OCI-LY7 (cell line): ENCODE measurements around the gene OR5B21. TPM values are rescaled to one million over a fixed set of nuclear protein-coding genes. Genes with fewer than 3 reads are reported as not detected.

Experiments
- BruUV-seq: library from RNA; stranded (reverse); fragments of 400-500 nt; replicated peaks from 2 replicates; lab custom pipeline; 2021; lab: Mats Ljungman, UMichigan
- CTCF ChIA-PET: fragments of 300-600 bp; sonication (Branson Sonifier 250); formaldehyde crosslinking; loops from one replicate; lab custom pipeline; 2022; ENCODE audit warnings: antibody characterized with exemption; ENCODE audit not compliant: unreplicated experiment; lab: Charles Lee
- POLR2A ChIA-PET: fragments of 300-600 bp; sonication (Branson Sonifier 250); formaldehyde crosslinking; loops from one replicate; lab custom pipeline; 2022; ENCODE audit warnings: antibody characterized with exemption; lab: Charles Lee
- DNase-seq: peaks from one replicate; pipeline ENCODE4 v3.0.0-alpha.2; 2015; ENCODE audit warnings: low spot score
- H2AFZ ChIP-seq: fragments of 200-600 bp; sonication (generic), shearing (Covaris generic); 2 replicates; pipeline ENCODE4 v1.6.1; 2014; ENCODE audit warnings: mild to moderate bottlenecking, antibody characterized with exemption, low read length, moderate library complexity
- H3K27ac ChIP-seq: fragments of 200-600 bp; sonication (generic); 2 replicates; pipeline ENCODE4 v1.5.1; 2014; ENCODE audit warnings: mixed run types, low read depth, mild to moderate bottlenecking, moderate library complexity, low read length, inconsistent platforms; ENCODE audit not compliant: poor library complexity, severe bottlenecking
- H3K36me3 ChIP-seq: fragments of 200-600 bp; sonication (generic); 2 replicates; pipeline ENCODE4 v1.6.1; 2014; ENCODE audit warnings: mild to moderate bottlenecking, antibody characterized with exemption, low read length, moderate library complexity, mixed read lengths; ENCODE audit not compliant: insufficient read depth
- H3K4me1 ChIP-seq: fragments of 200-600 bp; sonication (generic); 2 replicates; pipeline ENCODE4 v1.5.1; 2014; ENCODE audit warnings: mild to moderate bottlenecking, low read length; ENCODE audit not compliant: insufficient read depth, poor library complexity, severe bottlenecking
- H3K4me2 ChIP-seq: fragments of 200-600 bp; sonication (generic); 2 replicates; pipeline ENCODE4 v1.6.1; 2014; ENCODE audit warnings: mild to moderate bottlenecking, low read length
- H3K4me3 ChIP-seq: fragments of 200-600 bp; sonication (generic); 2 replicates; pipeline ENCODE4 v1.5.1; 2014; ENCODE audit warnings: mild to moderate bottlenecking, low read depth, low read length; ENCODE audit not compliant: poor library complexity, severe bottlenecking
- H3K79me2 ChIP-seq: fragments of 200-600 bp; sonication (generic); 2 replicates; pipeline ENCODE4 v1.6.1; 2016; ENCODE audit warnings: low read depth, mild to moderate bottlenecking, low read length, moderate library complexity, mixed read lengths; ENCODE audit not compliant: insufficient read depth
- H3K9me2 ChIP-seq: fragments of 200-600 bp; sonication (generic); 2 replicates; pipeline ENCODE4 v1.6.1; 2016; ENCODE audit warnings: mild to moderate bottlenecking, low read length, mixed read lengths; ENCODE audit not compliant: insufficient read depth
- H3K9me3 ChIP-seq: fragments of 200-600 bp; sonication (generic); 2 replicates; pipeline ENCODE4 v1.6.1; 2014; ENCODE audit warnings: mild to moderate bottlenecking, mixed run types, low read length, mixed read lengths
- H4K20me1 ChIP-seq: fragments of 200-600 bp; sonication (generic); 2 replicates; pipeline ENCODE4 v1.6.1; 2014; ENCODE audit warnings: mild to moderate bottlenecking, antibody characterized with exemption, low read length, moderate library complexity, mixed read lengths; ENCODE audit not compliant: insufficient read depth
- EZH2phosphoT487 ChIP-seq: fragments of 200-600 bp; sonication (generic); IDR thresholded peaks from 2 replicates; pipeline ENCODE4 v1.6.1; 2018; ENCODE audit warnings: low read depth, borderline replicate concordance, mild to moderate bottlenecking, mixed run types, antibody characterized with exemption, low read length, moderate library complexity, mixed read lengths
- intact Hi-C: fragments of 100-400 bp; cut with micrococcal nuclease; formaldehyde crosslinking; loops from one replicate; pipeline ENCODE4 v1.10.0; 2022; ENCODE audit not compliant: unreplicated experiment
- total RNA-seq, 2 experiments: library from RNA; depleted of rRNA in 1 of 2; stranded (reverse); fragments of >200 nt in 1 of 2; shearing (Covaris generic) in 1 of 2; gene quantifications; 2 replicates each; pipeline ENCODE4 v1.2.3, GENCODE V29; 2014 to 2022
- TF ChIP-seq, protein P1 (sequence below): fragments of 200-600 bp; sonication (generic); conservative IDR thresholded peaks from 2 replicates; pipeline ENCODE4 v1.5.1; 2014; ENCODE audit warnings: mild to moderate bottlenecking, antibody characterized with exemption, low read length, moderate library complexity, mixed read lengths

Gene OR5B21
- total RNA-seq, 2 experiments from 2014 or later = 0.48 TPM; not detected in 1

DNA sequence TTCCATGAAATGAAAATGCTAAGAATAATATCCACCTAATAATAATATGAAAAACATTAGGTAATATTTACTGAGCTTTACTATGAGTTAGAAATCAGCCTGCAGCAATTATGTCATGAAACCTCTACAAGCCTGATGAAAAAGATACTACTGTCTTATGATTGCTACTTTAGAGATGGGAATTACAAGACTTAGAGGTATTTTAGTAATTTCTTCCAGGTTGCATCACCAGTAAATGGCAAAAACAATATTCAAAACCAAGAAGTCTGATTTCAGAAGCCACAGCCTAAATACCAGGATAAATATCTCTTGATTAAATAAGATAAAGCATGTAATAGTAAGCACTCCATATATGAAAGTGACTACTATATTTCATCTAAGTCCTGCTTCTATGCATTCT is 13.8 kb downstream of the OR5B21 start:
- ChIA-PET CTCF (no interaction called here), POLR2A (interaction anchor here (0.6 to 1.6 kb wide), 2 partner anchors 10 to 650 kb away, joined by 3 to 7 read pairs; no protein-coding TSS in a partner anchor)
- Histone ChIP-seq H2AFZ (no peak overlapping the region), H4K20me1 (no peaks in the 10 kb centered on the region), H3K9me2 (no peaks in the 10 kb centered on the region), H3K4me2 (no peak overlapping the region), H3K9me3 (no peaks in the 10 kb centered on the region), H3K4me1 (no peaks in the 10 kb centered on the region), H3K36me3 (no peaks in the 10 kb centered on the region), H3K27ac (no peak overlapping the region), H3K79me2 (no peaks in the 10 kb centered on the region), H3K4me3 (no peak overlapping the region)
- intact Hi-C loops = no loop called here
- no TSS peak for BruUV-seq
- DNase-seq = no peak
- TF ChIP-seq, protein P1, sequence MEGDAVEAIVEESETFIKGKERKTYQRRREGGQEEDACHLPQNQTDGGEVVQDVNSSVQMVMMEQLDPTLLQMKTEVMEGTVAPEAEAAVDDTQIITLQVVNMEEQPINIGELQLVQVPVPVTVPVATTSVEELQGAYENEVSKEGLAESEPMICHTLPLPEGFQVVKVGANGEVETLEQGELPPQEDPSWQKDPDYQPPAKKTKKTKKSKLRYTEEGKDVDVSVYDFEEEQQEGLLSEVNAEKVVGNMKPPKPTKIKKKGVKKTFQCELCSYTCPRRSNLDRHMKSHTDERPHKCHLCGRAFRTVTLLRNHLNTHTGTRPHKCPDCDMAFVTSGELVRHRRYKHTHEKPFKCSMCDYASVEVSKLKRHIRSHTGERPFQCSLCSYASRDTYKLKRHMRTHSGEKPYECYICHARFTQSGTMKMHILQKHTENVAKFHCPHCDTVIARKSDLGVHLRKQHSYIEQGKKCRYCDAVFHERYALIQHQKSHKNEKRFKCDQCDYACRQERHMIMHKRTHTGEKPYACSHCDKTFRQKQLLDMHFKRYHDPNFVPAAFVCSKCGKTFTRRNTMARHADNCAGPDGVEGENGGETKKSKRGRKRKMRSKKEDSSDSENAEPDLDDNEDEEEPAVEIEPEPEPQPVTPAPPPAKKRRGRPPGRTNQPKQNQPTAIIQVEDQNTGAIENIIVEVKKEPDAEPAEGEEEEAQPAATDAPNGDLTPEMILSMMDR = no peak
- TF ChIP-seq EZH2phosphoT487 = no peak

DNA sequence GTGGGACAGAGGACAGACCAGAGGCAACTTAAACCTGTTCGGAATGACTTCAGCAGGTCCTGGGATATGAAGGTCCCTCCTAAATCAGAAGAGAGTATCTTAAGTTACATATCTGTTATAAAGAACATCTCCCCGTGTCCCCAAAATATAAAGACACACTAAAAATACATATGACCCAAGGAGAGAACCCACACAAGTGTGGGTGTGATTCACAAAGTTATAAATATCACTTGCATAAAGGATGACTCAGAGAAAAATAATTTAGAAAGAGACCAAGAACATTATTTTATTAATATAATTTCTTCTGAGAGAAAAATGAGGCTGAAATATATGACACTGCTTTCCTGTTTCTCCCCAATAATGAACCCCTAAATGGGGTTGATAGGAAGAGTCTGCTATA is 14.2 kb downstream of the OR5B21 start:
- Histone ChIP-seq H3K9me3 (no peaks in the 10 kb centered on the region), H3K4me1 (no peaks in the 10 kb centered on the region), H3K4me3 (no peak overlapping the region), H3K9me2 (no peaks in the 10 kb centered on the region), H3K4me2 (no peak overlapping the region), H3K79me2 (no peaks in the 10 kb centered on the region), H3K36me3 (no peaks in the 10 kb centered on the region), H4K20me1 (no peaks in the 10 kb centered on the region), H2AFZ (no peak overlapping the region), H3K27ac (no peak overlapping the region)
- no peak for DNase-seq
- no TSS peak for BruUV-seq
- POLR2A ChIA-PET = interaction anchor here (0.6 to 0.7 kb wide), 2 partner anchors 651 to 987 kb away, joined by 3 read pairs; no protein-coding TSS in a partner anchor
- CTCF ChIA-PET = no interaction called here
- intact Hi-C loops = no loop called here
- TF ChIP-seq, protein P1 = no peak
- TF ChIP-seq EZH2phosphoT487 = no peak

DNA sequence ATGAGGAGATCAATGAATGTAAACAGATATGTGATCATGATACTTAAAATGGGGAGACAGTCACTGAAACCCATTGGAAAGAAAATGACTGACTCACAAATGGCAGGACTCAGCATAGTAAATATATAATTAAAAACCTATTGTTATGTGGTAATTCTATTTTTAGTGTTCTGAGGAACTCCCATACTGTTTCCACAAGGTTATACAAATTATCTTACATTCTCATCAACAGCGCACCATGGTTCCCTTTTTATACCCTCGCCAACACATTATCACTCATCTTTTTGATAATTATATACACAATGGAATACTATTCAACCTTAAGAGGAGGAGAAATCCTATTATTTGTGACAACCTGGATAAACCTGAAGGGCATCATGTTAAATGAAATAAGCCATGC is 17.1 kb downstream of the OR5B21 start:
- TF ChIP-seq EZH2phosphoT487 = no peak
- TF ChIP-seq, protein P1 = no peak
- no peak for DNase-seq
- Histone ChIP-seq H2AFZ (no peak overlapping the region), H3K27ac (no peak overlapping the region), H3K79me2 (no peaks in the 10 kb centered on the region), H4K20me1 (no peaks in the 10 kb centered on the region), H3K4me3 (no peak overlapping the region), H3K9me2 (no peaks in the 10 kb centered on the region), H3K36me3 (no peaks in the 10 kb centered on the region), H3K4me2 (no peak overlapping the region), H3K9me3 (no peaks in the 10 kb centered on the region), H3K4me1 (no peaks in the 10 kb centered on the region)
- intact Hi-C loops = no loop called here
- ChIA-PET CTCF (no interaction called here), POLR2A (no interaction called here)
- no TSS peak for BruUV-seq
